ENCODE data around the gene CBLN2.

- TF ChIP-seq CTCF (IDR thresholded peaks at IDR 0.05) (no peak), POLR2A (IDR thresholded peaks at IDR 0.05) (no peak)
Measured at GRCh38 chr18:72555101-72555500, 11.0 kb upstream of the CBLN2 start.
